ENCODE data around the gene OMD.

GRCh38 chr9:92385477-92385876 is 38.8 kb downstream of the OMD start:
- TF ChIP-seq CTCF (IDR thresholded peaks at IDR 0.05; ENCODE audit: low read depth, low read length, poor library complexity, severe bottlenecking) (no peak), EZH2phosphoT487 (IDR thresholded peaks at IDR 0.05; ENCODE audit: borderline replicate concordance, low read length) (no peak)

All from DOHH2 (cell line).